Renal cortex interstitium (tissue), 11 donors: Measurements from ENCODE around the gene CCDC57. TPM values are rescaled to one million over a fixed set of nuclear protein-coding genes. Genes with fewer than 3 reads are reported as not detected.
"Not testable (repeated sequence)": the region's sequence is repeated elsewhere in the genome, so short reads cannot be mapped to it uniquely, and the experiment has no call there.

Experiments used
- DNase-seq, 11 donors: peaks; one replicate each; pipeline ENCODE4 v3.0.0-alpha.2; 2013; ENCODE audit warnings: low read depth in 9 of 11, low spot score in 4 of 11; ENCODE audit errors: extremely low read depth in 1 of 11
- polyA plus RNA-seq, 3 donors: library from polyadenylated mRNA; unstranded; fragments of 120-200 nt; gene quantifications; one replicate each; pipeline ENCODE4 v1.2.1, GENCODE V29; 2013; ENCODE audit not compliant: insufficient read length in 3 of 3

CCDC57 gene
- polyA plus RNA-seq, 3 donors: 47.3 to 90.6 (median 57.0) TPM

DNA sequence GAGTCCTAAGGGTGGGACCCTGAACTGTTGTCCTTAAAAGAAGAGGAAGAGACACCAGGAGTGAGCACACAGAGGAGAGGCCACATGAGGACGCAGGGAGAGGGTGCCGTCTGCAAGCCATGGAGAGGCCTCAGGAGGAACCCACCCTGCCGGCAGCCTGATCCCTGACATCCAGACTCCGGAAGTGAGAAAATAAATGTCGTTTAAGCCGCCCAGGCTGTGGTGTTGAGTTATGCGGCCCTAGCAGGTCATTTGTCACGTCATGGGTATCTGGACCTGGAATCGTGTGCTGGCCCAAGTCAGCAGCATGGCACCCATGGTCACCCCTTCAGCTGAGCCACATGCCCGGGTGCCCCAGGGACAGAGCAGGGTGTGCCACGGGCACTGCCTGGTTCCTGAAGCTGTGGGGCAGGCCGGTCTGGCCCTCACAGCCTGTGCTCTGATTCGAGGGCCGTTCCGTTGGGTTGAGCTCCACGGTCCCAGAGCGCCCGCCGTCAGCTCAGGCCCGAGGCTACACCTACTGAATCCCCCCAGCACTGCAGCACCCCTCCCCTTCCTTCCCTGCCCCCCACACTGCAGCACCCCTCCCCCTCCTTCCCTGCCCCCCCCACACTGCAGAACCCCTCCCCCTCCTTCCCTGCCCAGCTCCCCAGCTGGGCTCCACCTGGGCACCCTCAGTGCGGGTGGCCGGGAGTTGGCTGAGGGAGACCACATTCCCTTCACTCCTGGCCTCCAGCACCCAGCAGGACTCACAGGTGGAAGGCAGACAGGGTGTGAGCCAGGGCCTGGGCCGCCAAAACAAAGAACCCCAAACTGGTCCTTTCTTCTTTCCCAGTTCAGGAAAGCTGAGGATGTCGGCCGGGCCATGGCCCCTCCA, 2.7 kb upstream of the CCDC57 start:
- no peak for DNase-seq

DNA sequence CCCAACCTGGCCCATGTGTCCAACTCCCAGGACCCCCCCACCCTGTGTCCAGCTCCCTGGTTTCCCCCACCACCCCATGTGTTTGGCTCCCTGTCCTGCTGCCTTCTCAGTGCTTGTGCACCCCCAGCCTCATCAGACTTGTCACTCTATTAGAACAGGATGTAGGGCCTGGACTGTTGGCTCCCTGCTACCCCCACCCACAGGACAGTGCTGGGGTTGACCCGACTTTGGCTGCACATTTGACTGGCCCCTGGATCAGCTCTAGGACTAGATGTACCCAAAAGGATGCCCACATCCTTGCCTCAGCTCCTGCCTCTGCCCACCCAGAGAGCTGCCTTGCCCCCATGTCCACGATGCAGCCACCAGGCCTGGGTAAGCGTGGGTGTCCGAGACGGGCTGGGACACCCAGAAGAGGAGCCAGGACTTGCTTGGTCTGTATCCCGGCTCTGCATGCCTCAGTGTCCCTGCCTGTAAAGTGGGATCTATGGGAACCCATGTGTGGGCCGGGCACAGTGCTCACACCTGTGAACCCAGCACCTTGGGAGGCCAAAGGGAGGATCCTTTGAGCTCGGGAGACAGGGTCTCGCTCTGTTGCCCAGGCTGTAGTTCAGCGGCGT, 1.5 kb upstream of the CCDC57 start:
- no peak for DNase-seq

DNA sequence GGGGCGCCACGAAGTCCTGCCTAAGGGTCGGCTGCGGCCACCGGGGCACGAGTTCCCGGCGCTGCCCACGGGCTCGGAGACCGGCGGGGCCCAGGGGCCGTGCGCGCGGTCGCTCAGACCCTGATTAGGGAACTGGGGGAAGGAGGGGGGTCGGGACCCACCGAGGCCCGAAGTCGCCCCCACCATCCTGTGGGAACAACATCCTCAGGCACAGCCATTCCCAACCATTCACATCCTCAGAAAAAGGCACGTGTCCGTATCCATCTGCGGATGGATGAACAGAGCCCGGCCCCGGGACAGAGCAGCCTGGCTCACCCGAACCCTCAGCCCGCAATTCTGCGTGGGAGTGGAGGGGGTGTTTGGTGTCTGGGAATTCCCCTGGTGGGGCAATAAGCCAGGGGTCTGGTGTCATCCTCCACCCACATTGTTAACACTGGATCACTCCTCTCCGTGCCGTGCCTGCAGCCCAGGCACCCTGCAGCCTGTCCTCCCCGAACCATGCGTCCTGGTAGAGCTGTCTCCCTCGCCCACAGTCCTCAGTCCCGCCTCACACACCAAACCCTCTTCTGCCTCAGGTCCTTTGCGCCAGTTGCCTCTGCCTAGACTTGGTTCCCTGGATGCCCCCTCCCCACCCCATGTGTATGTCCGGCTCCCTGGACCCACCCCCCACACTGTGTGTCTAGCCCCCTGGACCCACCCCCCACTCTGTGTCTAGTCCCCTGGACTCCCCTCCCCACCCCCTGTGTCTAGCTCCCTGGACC, 789 bp upstream of the CCDC57 start:
- peak in 2 of 11 donors; percentile 51 to 54 for DNase-seq

GRCh38 chr17:82210655-82211054, 2.0 kb downstream of the CCDC57 start:
- not testable (repeated sequence) for DNase-seq

- DNase-seq: peak in 5 of 11 donors; percentile 44 to 59 (median 57)
These were observed 6.7 kb downstream of the CCDC57 start for GRCh38 chr17:82205720-82206508.

DNA sequence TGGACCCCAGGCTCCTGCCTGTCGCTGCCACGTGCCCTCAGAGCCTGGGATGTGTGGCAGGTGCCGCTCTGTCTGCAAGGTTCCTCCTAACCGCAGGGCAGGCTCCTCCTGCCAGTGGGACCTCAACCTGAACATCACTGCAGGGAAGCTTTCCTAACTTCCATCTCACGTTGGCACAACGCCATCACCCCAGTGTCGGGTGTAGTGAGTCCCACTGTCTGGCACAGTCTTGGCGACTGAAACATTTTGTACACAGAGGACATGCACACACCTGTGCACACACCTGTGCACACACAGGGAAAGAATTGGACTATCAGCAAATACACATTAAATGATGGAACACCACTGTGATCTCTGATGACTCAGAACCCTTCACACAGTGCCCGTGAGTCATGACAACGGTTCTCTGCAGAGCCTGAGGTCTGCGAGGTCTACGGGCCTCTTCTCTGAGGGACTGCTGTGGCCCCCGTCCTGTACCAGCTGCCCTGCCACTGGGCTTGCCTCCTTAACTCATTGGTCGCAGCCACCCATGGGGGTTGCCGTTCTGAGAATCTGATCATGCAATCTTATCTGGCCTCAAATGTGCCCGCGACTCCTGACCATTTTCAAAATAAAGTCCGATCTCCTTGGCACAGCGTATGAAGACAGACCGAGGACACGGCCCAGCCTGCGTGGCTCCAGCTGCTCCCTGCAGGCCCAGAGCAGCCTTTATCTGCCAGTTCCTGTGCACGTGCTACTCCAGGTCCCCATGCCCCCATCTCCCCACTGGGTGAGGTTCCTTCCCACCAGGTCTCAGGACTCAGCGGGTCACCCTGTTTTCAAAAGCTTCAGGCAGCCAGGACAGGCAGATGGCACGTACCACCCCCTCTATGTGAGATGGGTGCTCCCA, 7.6 kb downstream of the CCDC57 start:
- no peak for DNase-seq

DNA sequence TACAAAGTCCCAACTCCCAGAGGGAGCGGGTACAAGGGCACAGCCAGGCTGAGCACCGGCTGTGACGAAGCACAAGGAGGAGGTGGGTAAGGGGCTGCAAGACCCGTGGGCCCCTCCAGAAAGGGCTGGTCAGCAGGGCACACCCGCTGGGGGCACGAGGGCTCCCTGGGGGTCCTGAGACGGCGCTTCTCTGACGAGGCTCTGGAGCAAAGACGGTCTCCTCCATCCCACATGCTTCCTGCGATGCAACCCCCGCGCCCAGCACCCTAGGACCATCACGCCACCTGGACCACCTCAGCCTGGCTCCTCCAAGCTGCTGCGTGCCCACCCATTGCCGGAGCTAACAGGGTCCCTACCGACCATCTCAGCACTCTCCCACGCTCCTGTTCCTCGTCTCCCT, 8.7 kb downstream of the CCDC57 start:
- DNase-seq: no peak

DNA sequence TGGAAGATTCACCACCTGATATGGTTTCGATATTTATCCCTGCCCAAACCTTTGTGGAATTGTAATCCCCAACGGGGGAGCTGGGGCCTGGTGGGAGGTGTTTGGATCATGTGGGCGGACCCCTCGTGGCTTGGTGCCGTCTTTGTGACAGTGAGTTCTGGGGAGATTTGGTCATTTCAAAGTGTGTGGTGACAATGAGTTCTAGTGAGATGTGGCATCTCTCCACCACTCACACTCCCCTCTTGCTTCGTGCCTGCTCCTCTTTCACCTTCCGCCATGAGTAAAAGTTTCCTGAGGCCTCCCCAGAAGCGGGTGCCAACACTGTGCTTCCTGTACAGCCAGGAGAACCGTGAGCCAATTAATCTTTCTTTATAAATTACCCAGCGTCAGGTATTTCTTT, 9.7 kb downstream of the CCDC57 start:
- no peak for DNase-seq

DNA sequence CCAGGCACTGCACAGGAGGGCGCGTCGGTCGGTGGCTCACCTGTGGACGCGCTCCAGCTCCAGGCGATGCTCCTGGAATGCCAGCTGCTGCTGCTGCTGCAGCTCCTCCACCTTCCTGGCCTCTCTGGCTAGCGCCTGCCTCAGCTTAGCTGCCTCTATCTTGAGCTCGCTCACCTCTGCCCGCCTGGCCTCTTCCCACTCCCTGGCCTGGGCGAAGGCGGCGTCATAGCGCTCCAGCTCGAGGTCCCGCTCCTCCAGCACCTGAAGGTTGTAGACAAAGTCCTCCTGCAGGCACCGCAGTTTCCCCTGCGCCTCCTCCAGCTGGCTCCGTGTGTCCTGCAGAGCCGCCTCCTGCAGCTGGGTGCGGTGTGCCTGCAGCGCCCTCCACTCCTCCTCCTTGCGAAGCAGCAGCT, 11.1 kb downstream of the CCDC57 start:
- DNase-seq: no peak

GRCh38 chr17:82200743-82201497, 11.7 kb downstream of the CCDC57 start:
- DNase-seq: no peak

- no peak for DNase-seq
These were observed 12.5 kb downstream of the CCDC57 start for GRCh38 chr17:82200135-82200534.

- DNase-seq: no peak
These were observed 13.1 kb downstream of the CCDC57 start for GRCh38 chr17:82199496-82199895.

- DNase-seq: no peak
These were observed 14.6 kb downstream of the CCDC57 start for GRCh38 chr17:82198092-82198491.

- no peak for DNase-seq
These were observed 16.7 kb downstream of the CCDC57 start for GRCh38 chr17:82195675-82196672.

- no peak for DNase-seq
These were observed 17.9 kb downstream of the CCDC57 start for GRCh38 chr17:82194765-82195164.

- no peak for DNase-seq
These were observed 19.0 kb downstream of the CCDC57 start for GRCh38 chr17:82193520-82194220.
